Testis (tissue), 3 donors: Measurements from ENCODE around the gene PLOD2. TPM values are rescaled to one million over a fixed set of nuclear protein-coding genes. Genes with fewer than 3 reads are reported as not detected.

ENCODE experiments used
- DNase-seq: peaks from one replicate; pipeline ENCODE4 v3.0.0-alpha.2; 2019
- H3K27ac ChIP-seq, 2 donors: fragments of 200-600 bp; sonication (generic); one replicate each; pipeline ENCODE4 v1.5.1; 2019
- H3K27me3 ChIP-seq: fragments of 200-600 bp; sonication (generic); one replicate; pipeline ENCODE4 v1.5.1; 2019
- H3K36me3 ChIP-seq: fragments of 200-600 bp; sonication (generic); one replicate; pipeline ENCODE4 v1.5.1; 2017; ENCODE audit warnings: low read depth; ENCODE audit errors: missing control alignments
- H3K4me1 ChIP-seq: fragments of 200-600 bp; sonication (generic); one replicate; pipeline ENCODE4 v1.5.1; 2019
- H3K4me3 ChIP-seq, 2 donors: fragments of 200-600 bp; sonication (generic); one replicate each; pipeline ENCODE4 v1.5.1; 2017 to 2019
- H3K9me3 ChIP-seq: fragments of 200-600 bp; sonication (generic); one replicate; pipeline ENCODE4 v1.5.1; 2017
- POLR2A ChIP-seq: fragments of 450-650 bp; IDR thresholded peaks from one replicate; pipeline ENCODE4 v1.6.1; 2017; ENCODE audit warnings: antibody characterized with exemption, mild to moderate bottlenecking, moderate library complexity
- WGBS, 2 donors: methylation state at CpG; one replicate each; pipeline ENCODE4 v1.1.5; 2018; 5-methylcytosine and 5-hydroxymethylcytosine counted together
- intact Hi-C: fragments of 100-400 bp; cut with DNase I; formaldehyde crosslinking; loops from one replicate; pipeline ENCODE4 v1.15.1; 2023; ENCODE audit warnings: low total_unique reads
- polyA plus RNA-seq: library from polyadenylated mRNA; stranded (reverse); fragments of 350-450 nt; fragmentation: Illumina TruSeq; extraction: RNeasy Lipid Tissue Mini Kit (QIAGEN cat#74804); gene quantifications from one replicate; pipeline ENCODE4 v1.2.3, GENCODE V29; 2014; ENCODE audit warnings: low read depth, low replicate concordance; ENCODE audit not compliant: insufficient read depth
- total RNA-seq, 2 donors: library from RNA; depleted of rRNA; stranded (reverse); fragments of >200 nt; gene quantifications; one replicate each; pipeline ENCODE4 v1.2.3, GENCODE V29; 2016
- TF ChIP-seq, protein P1 (sequence below), 3 experiments: fragments of 450-650 bp in 2 of 3; fragments of 200-600 bp in 1 of 3; sonication (generic) in 1 of 3; IDR thresholded peaks; one replicate each; pipeline ENCODE4 v1.5.1; 2016 to 2019; ENCODE audit warnings: antibody characterized with exemption in 3 of 3, mild to moderate bottlenecking in 2 of 3, moderate library complexity in 1 of 3

PLOD2 gene
- total and polyA plus RNA-seq, 3 donors from 2014 or later: 9.9 to 20.9 (median 13.4) TPM

DNA sequence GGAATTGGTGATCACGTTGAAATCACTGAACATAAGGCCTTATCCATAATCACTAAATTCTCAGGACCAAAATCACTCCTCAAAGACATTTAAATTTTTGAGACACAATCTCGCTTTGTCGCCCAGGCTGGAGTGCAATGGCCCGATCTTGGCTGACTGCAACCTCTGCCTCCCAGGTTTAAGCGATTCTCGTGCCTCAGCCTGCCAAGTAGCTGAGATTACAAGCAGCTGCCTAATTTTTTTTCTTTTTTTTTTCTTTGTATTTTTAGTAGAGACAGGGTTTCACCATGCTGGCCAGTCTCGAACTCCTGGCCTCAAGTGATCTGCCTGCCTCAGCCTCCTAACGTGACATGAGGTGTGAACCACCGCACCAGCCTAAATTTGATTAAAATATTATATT, 61.7 kb downstream of the PLOD2 start:
- DNase-seq: no peak
- 88 to 91% methylated on average over 9 of the region's 9 CpGs for WGBS, 2 donors

GRCh38 chr3:146093896-146094295, 67.1 kb downstream of the PLOD2 start:
- no peak for DNase-seq
- 24 to 36% methylated on average over 2 of the region's 2 CpGs for WGBS, 2 donors
- intact Hi-C loops: no loop called here
- Histone ChIP-seq H3K27me3 (no peaks in the 10 kb centered on the region), H3K9me3 (no peaks in the 10 kb centered on the region), H3K4me1 (no peaks in the 10 kb centered on the region), H3K4me3 (no peak overlapping the region), H3K36me3 (no peaks in the 10 kb centered on the region), H3K27ac (no peak overlapping the region)
- TF ChIP-seq POLR2A: no peak
- TF ChIP-seq, protein P1, sequence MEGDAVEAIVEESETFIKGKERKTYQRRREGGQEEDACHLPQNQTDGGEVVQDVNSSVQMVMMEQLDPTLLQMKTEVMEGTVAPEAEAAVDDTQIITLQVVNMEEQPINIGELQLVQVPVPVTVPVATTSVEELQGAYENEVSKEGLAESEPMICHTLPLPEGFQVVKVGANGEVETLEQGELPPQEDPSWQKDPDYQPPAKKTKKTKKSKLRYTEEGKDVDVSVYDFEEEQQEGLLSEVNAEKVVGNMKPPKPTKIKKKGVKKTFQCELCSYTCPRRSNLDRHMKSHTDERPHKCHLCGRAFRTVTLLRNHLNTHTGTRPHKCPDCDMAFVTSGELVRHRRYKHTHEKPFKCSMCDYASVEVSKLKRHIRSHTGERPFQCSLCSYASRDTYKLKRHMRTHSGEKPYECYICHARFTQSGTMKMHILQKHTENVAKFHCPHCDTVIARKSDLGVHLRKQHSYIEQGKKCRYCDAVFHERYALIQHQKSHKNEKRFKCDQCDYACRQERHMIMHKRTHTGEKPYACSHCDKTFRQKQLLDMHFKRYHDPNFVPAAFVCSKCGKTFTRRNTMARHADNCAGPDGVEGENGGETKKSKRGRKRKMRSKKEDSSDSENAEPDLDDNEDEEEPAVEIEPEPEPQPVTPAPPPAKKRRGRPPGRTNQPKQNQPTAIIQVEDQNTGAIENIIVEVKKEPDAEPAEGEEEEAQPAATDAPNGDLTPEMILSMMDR (IDR thresholded peaks at IDR 0.05): no peak

More for the DNA sequence above, 61.7 kb downstream of the PLOD2 start:
- no peaks in the 10 kb centered on the region for H3K4me1 ChIP-seq
- no peak overlapping the region for H3K4me3 ChIP-seq
- no peak for TF ChIP-seq POLR2A
- TF ChIP-seq, protein P1 (IDR thresholded peaks at IDR 0.05): no peak
- no peaks in the 10 kb centered on the region for H3K27me3 ChIP-seq
- no peaks in the 10 kb centered on the region for H3K36me3 ChIP-seq
- no peaks in the 10 kb centered on the region for H3K9me3 ChIP-seq
- intact Hi-C loops: no loop called here
- H3K27ac ChIP-seq: no peak overlapping the region

DNA sequence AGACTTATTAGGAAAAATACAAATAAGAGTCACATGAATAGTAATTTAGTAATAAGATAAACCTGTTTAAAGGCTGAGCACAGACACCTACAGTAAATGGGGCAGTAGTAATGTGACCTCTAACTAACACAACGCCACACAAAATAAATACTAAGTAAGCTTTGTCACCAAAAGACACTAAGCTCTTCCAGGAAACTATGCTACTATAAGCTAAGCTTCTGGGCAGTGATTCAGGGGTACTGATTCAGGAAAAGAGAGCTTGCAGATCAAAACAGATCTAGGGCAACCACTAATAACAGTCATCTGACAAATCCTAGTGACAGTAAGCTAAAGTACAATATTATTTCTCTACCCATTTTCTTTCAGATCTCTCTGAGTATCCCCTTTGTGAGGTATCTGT, 68.8 kb downstream of the PLOD2 start:
- TF ChIP-seq, protein P1 (IDR thresholded peaks at IDR 0.05): no peak
- no peak for TF ChIP-seq POLR2A
- no peak for DNase-seq
- Histone ChIP-seq H3K36me3 (no peaks in the 10 kb centered on the region), H3K27me3 (no peaks in the 10 kb centered on the region), H3K9me3 (no peaks in the 10 kb centered on the region), H3K4me3 (no peak overlapping the region), H3K27ac (no peak overlapping the region), H3K4me1 (no peaks in the 10 kb centered on the region)
- 88 to 100% methylated on average over 1 of the region's 1 CpG for WGBS, 2 donors
- intact Hi-C loops: no loop called here

DNA sequence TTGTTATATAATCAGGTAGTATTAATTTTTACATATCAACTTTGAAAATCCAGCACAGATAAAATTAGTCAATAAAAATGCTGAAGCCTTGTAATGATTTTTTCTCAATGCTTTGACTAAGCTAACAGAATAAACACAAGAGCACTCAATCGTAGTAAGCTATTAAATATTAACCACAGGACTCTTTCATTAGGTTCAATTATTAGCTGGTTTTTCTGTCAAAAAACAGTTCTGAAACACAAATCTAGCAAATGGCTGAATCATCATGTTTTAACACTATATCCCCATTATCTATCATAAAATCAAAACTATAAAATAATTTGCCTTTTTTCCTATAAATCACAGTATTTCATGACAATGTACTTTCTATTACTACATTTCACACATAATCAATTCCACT, 69.6 kb downstream of the PLOD2 start:
- Histone ChIP-seq H3K4me1 (no peaks in the 10 kb centered on the region), H3K9me3 (no peaks in the 10 kb centered on the region), H3K4me3 (no peak overlapping the region), H3K27ac (no peak overlapping the region), H3K27me3 (no peaks in the 10 kb centered on the region), H3K36me3 (no peaks in the 10 kb centered on the region)
- 95 to 96% methylated on average over 1 of the region's 1 CpG for WGBS, 2 donors
- no peak for TF ChIP-seq POLR2A
- TF ChIP-seq, protein P1 (IDR thresholded peaks at IDR 0.05): no peak
- intact Hi-C loops: no loop called here
- no peak for DNase-seq

DNA sequence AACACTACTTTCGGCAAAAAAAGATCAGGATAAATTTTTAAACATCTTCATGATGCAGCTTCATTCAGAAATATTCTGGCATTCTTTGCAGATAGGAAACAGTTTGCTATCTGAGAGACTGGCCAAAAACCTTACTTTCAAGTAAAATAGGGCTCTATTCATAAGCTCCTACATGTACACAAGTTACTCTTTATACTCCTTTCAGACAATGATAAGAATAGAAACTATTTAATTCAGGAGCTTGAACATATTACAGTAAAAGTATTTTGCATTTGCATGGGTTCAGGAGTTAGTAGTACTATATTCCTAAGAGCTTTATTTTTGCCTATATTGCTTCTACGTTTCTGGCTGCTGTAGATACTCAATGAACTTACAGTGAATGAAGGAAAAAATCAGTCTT, 70.5 kb downstream of the PLOD2 start:
- Histone ChIP-seq H3K4me3 (no peak overlapping the region), H3K27me3 (no peaks in the 10 kb centered on the region), H3K27ac (no peak overlapping the region), H3K9me3 (no peaks in the 10 kb centered on the region), H3K4me1 (no peaks in the 10 kb centered on the region), H3K36me3 (no peaks in the 10 kb centered on the region)
- WGBS, 2 donors: 60 to 66% methylated on average over 2 of the region's 2 CpGs
- TF ChIP-seq, protein P1 (IDR thresholded peaks at IDR 0.05): no peak
- TF ChIP-seq POLR2A: no peak
- intact Hi-C loops: no loop called here
- no peak for DNase-seq
